Mesendoderm (in vitro differentiated cells): ENCODE data around the gene SAMD5.

Experiments used
- DNase-seq: peaks from one replicate; pipeline ENCODE4 v3.0.0; 2013
- H2AK5ac ChIP-seq: 2 replicates; pipeline ENCODE4 v1.6.1; 2013; ENCODE audit warnings: low read length, inconsistent platforms
- H2BK120ac ChIP-seq: 2 replicates; pipeline ENCODE4 v1.6.1; 2013; ENCODE audit warnings: low read depth, mild to moderate bottlenecking, low read length, moderate library complexity, mixed read lengths
- H2BK15ac ChIP-seq: replicated peaks from 2 replicates; pipeline ENCODE4 v1.6.1; 2013; ENCODE audit warnings: low read depth, mild to moderate bottlenecking, moderate library complexity
- H2BK5ac ChIP-seq: 2 replicates; pipeline ENCODE4 v1.6.1; 2013; ENCODE audit warnings: low read length, inconsistent platforms
- H3K18ac ChIP-seq: 2 replicates; pipeline ENCODE4 v1.6.1; 2013; ENCODE audit warnings: mild to moderate bottlenecking, low read length, mixed read lengths
- H3K23ac ChIP-seq: one replicate; pipeline ENCODE4 v1.6.1; 2013; ENCODE audit warnings: low read length
- H3K27ac ChIP-seq: 2 replicates; pipeline ENCODE4 v1.5.1; 2013; ENCODE audit warnings: low read depth, mild to moderate bottlenecking, inconsistent platforms, low read length, moderate library complexity
- H3K27me3 ChIP-seq: 2 replicates; pipeline ENCODE4 v1.6.1; 2013; ENCODE audit warnings: low read length, control low read depth, mild to moderate bottlenecking, inconsistent platforms; ENCODE audit not compliant: insufficient read depth, poor library complexity
- H3K36me3 ChIP-seq: 2 replicates; pipeline ENCODE4 v1.6.1; 2013; ENCODE audit warnings: low read length, inconsistent platforms; ENCODE audit not compliant: control insufficient read depth, insufficient read depth
- H3K4ac ChIP-seq: one replicate; pipeline ENCODE4 v1.6.1; 2013; ENCODE audit warnings: low read depth, mild to moderate bottlenecking, low read length, moderate library complexity
- H3K4me1 ChIP-seq: 2 replicates; pipeline ENCODE4 v1.6.1; 2013; ENCODE audit warnings: low read depth, low read length, inconsistent platforms; ENCODE audit not compliant: control insufficient read depth
- H3K4me2 ChIP-seq: 2 replicates; pipeline ENCODE4 v1.6.1; 2013; ENCODE audit warnings: low read length
- H3K4me3 ChIP-seq: 2 replicates; pipeline ENCODE4 v1.5.1; 2013; ENCODE audit warnings: mild to moderate bottlenecking, low read length
- H3K56ac ChIP-seq: one replicate; pipeline ENCODE4 v1.6.1; 2013; ENCODE audit warnings: low read length
- H3K79me1 ChIP-seq: 2 replicates; pipeline ENCODE4 v1.6.1; 2013; ENCODE audit warnings: low read length, inconsistent platforms
- H3K79me2 ChIP-seq: 2 replicates; pipeline ENCODE4 v1.6.1; 2013; ENCODE audit warnings: mild to moderate bottlenecking, low read length; ENCODE audit not compliant: control insufficient read depth, insufficient read depth
- H3K9ac ChIP-seq: 2 replicates; pipeline ENCODE4 v1.6.1; 2013; ENCODE audit warnings: low read length, inconsistent platforms
- H4K5ac ChIP-seq: one replicate; pipeline ENCODE4 v1.6.1; 2013; ENCODE audit warnings: low read length
- H4K8ac ChIP-seq: one replicate; pipeline ENCODE4 v1.6.1; 2013; ENCODE audit warnings: low read depth, mild to moderate bottlenecking, control low read depth, low read length, moderate library complexity
- WGBS: extraction: QIAGEN DNeasy Blood & Tissue Kit; methylation state at CpG from one replicate; pipeline ENCODE4 v1.1.7; 2013; ENCODE audit warnings: low lambda C conversion rate, missing lambda C conversion rate; ENCODE audit not compliant: insufficient coverage; ENCODE audit errors: extremely low coverage; 5-methylcytosine and 5-hydroxymethylcytosine counted together

Gene SAMD5

DNA sequence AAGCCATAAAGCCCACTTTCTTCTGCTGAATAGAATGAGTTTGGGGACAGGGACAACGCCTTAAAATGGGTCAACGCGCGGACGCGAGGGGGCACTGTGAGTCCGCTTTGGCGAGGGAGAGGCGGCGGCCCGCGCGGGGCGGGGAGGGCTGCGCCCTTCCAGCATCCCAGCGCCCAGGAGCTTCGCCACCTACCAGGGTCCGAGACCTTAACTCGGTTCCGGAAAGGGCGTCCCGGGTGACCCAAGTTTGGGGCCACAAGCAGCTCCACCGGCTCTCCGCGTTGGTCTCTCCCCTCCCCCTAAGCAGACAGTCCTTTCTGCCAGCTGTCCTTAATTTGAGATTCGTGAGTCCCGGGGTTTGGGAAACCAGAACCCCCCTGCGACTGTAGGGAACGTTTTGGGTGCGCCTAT, 1.8 kb upstream of the SAMD5 start:
- no peaks in the 10 kb centered on the region for H3K36me3 ChIP-seq
- H3K18ac ChIP-seq = no peak overlapping the region
- peak; percentile 54 for DNase-seq
- H3K4me2 ChIP-seq = peak overlapping the region; percentile 59
- no peak overlapping the region for H3K4me3 ChIP-seq
- H3K27me3 ChIP-seq = peaks cover 32% of the 10 kb centered on the region
- H3K23ac ChIP-seq = no peak overlapping the region
- H2BK5ac ChIP-seq = no peak overlapping the region
- no peak overlapping the region for H2BK120ac ChIP-seq
- no peak overlapping the region for H3K56ac ChIP-seq
- H3K79me1 ChIP-seq = no peaks in the 10 kb centered on the region
- no peak overlapping the region for H4K5ac ChIP-seq
- H3K4me1 ChIP-seq = peaks cover 3% of the 10 kb centered on the region
- no peak overlapping the region for H3K4ac ChIP-seq
- H3K79me2 ChIP-seq = no peaks in the 10 kb centered on the region
- no peak overlapping the region for H2BK15ac ChIP-seq
- no peak overlapping the region for H4K8ac ChIP-seq
- no peak overlapping the region for H3K9ac ChIP-seq
- no CpG with 5 or more reads among the region's 30 CpGs for WGBS
- no peak overlapping the region for H3K27ac ChIP-seq
- H2AK5ac ChIP-seq = no peak overlapping the region

DNA sequence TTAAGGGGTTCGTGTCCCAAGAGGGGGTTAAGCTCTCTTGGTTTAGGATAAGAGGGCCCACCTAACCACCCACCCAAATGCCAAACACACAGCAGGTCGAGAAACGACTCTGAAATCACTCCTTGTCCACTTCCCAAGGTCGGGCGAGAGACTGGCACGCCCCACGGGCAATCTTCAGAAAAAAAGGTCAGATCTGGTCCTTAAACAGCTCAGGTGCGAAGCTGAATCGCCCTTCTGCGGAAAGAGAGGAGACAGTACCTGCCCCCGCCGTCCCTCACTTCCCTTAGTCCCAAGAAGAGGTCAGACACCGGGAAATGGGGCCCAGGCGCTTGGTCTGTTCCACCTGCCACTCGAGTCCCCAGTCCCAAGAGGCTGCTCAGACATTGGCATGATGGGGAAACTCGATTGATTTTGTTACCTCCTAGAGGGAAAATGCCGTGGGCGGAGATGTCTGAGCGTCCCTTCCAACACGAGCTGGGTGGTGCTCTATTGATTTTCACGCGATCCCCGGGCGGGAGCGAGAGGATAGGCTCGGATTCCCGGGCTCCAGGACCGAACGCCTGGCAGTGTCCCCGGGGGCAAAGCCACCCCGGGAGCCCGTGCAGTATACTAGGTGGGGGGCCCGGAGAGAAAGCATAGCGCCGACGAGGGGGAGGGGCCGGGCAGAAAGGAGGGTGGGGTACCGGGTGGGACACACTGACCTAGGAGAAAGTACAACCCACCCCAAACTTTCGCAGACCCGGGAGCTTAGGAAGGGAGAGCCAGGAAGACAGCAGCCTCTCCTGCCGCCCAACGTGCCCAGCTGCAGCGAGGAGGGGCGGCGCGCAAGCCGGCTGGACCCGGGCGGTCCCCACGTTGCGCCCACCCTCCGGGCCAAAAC, 1.1 kb upstream of the SAMD5 start:
- Histone ChIP-seq H3K79me2 (no peaks in the 10 kb centered on the region), H3K18ac (peak overlapping the region; percentile 60), H3K9ac (peak overlapping the region; percentile 66), H3K27ac (no peak overlapping the region), H3K4me1 (peaks cover 3% of the 10 kb centered on the region), H2AK5ac (no peak overlapping the region), H2BK120ac (no peak overlapping the region), H3K4me2 (peak overlapping the region; percentile 89), H3K36me3 (no peaks in the 10 kb centered on the region), H3K4ac (no peak overlapping the region), H3K4me3 (peak overlapping the region; percentile 22), H3K23ac (no peak overlapping the region), H3K56ac (peak overlapping the region; percentile 80), H3K79me1 (no peaks in the 10 kb centered on the region), H3K27me3 (peaks cover 32% of the 10 kb centered on the region), H4K5ac (no peak overlapping the region), H2BK15ac (no peak overlapping the region), H2BK5ac (no peak overlapping the region), H4K8ac (no peak overlapping the region)
- no CpG with 5 or more reads among the region's 52 CpGs for WGBS
- peak; percentile 30 for DNase-seq

DNA sequence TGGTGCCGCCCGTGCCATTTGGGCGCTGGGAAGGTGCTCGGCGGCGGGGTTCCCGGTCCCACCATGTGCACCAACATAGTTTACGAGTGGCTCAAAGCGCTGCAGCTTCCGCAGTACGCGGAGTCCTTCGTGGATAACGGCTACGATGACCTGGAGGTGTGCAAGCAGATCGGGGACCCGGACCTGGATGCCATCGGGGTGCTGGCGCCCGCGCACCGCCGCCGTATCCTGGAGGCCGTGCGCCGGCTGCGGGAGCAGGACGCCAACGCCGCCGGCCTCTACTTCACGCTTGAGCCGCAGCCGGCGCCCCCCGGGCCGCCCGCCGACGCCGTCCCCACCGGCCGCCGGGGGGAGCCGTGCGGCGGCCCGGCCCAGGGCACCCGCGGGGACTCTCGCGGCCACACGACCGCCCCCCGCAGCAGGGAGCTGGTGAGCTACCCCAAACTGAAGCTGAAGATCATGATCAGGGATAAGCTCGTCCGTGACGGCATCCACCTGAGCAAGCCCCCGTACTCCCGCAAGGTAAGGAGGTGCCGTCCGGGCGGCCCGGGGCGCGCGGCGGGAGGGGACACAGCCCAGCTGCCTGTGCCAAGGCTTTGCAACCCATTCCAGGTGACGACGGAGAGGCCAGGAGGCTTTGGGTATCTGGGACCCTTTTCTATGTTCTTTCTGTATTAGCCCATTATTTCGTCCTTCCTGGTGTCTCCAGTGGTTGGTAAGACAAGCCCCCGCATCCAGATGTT, 547 bp downstream of the SAMD5 start:
- WGBS = no CpG with 5 or more reads among the region's 73 CpGs
- no peak overlapping the region for H2BK5ac ChIP-seq
- peak overlapping the region; percentile 40 for H3K4me3 ChIP-seq
- DNase-seq = no peak
- no peak overlapping the region for H3K4ac ChIP-seq
- no peaks in the 10 kb centered on the region for H3K79me2 ChIP-seq
- H3K18ac ChIP-seq = no peak overlapping the region
- no peak overlapping the region for H3K23ac ChIP-seq
- peak overlapping the region; percentile 35 for H3K56ac ChIP-seq
- H4K5ac ChIP-seq = no peak overlapping the region
- no peaks in the 10 kb centered on the region for H3K79me1 ChIP-seq
- peak overlapping the region; percentile 89 for H3K4me2 ChIP-seq
- no peak overlapping the region for H3K27ac ChIP-seq
- no peak overlapping the region for H2BK120ac ChIP-seq
- H2BK15ac ChIP-seq = no peak overlapping the region
- H4K8ac ChIP-seq = no peak overlapping the region
- peaks cover 31% of the 10 kb centered on the region for H3K27me3 ChIP-seq
- no peak overlapping the region for H2AK5ac ChIP-seq
- peak overlapping the region; percentile 41 for H3K9ac ChIP-seq
- peaks cover 3% of the 10 kb centered on the region for H3K4me1 ChIP-seq
- no peaks in the 10 kb centered on the region for H3K36me3 ChIP-seq

DNA sequence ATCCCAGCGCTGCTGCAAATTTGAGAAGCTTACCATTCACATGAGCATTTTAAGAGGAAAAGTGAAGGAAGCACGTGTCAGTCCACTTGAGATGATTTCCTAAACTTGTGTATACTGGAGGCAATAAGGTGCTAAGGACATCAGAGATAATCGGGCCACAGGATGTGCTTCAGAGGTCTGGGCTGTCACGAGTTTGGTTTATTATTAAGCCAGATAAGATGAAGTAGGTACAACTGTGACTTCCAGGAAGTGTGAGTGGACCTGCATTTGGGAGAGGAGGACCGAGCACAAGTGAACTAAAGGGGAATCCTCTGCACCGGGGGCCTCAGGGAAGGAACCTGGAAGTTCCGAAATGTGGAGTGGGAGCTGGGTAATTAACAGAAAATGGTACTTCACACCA, 1.4 kb downstream of the SAMD5 start:
- H3K4me2 ChIP-seq = no peak overlapping the region
- H3K27ac ChIP-seq = no peak overlapping the region
- H4K5ac ChIP-seq = no peak overlapping the region
- H3K4ac ChIP-seq = no peak overlapping the region
- H2BK15ac ChIP-seq = no peak overlapping the region
- H3K27me3 ChIP-seq = peaks cover 29% of the 10 kb centered on the region
- no peaks in the 10 kb centered on the region for H3K79me1 ChIP-seq
- H3K4me1 ChIP-seq = peaks cover 3% of the 10 kb centered on the region
- no peak overlapping the region for H2BK5ac ChIP-seq
- no peak overlapping the region for H2AK5ac ChIP-seq
- peak; percentile 6 for DNase-seq
- no peak overlapping the region for H4K8ac ChIP-seq
- H3K79me2 ChIP-seq = no peaks in the 10 kb centered on the region
- H3K56ac ChIP-seq = no peak overlapping the region
- no peak overlapping the region for H3K18ac ChIP-seq
- no CpG with 5 or more reads among the region's 7 CpGs for WGBS
- H3K36me3 ChIP-seq = no peaks in the 10 kb centered on the region
- H3K23ac ChIP-seq = no peak overlapping the region
- H3K4me3 ChIP-seq = no peak overlapping the region
- no peak overlapping the region for H3K9ac ChIP-seq
- H2BK120ac ChIP-seq = no peak overlapping the region

DNA sequence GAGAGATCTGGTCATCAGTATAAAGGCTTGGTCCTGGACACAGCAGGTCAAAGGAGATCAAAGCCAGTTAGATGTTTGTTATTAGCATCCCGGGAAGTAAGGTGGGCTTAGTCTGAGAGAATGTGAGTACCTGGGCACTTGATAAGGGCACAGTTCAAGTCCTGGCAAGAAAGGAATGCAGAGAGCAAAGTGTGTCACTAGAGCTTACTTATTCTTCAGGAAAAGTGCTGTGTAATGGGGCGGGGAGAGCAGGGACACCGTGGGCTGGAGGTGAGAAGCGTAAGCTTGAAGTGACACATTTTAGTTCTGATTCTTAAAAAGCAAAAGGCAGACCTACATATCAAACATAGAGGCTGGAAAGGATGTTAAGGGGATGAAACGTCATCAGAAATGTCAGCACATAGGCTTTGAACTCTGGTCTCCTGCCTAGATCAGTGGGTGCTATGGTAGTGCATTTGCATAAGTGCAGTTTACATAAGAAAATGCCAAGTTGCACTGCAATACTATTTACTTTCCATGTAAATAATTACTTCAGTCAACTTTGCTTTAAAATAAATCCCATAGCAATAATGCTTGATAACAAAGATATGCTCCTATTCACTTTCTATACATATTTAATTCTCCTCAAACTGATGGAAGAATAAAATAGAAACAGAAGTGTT, 2.6 kb downstream of the SAMD5 start:
- no CpG with 5 or more reads among the region's 5 CpGs for WGBS
- no peak overlapping the region for H3K9ac ChIP-seq
- no peaks in the 10 kb centered on the region for H3K36me3 ChIP-seq
- no peak overlapping the region for H2BK120ac ChIP-seq
- no peak overlapping the region for H4K5ac ChIP-seq
- no peak overlapping the region for H2BK15ac ChIP-seq
- H3K4me2 ChIP-seq = no peak overlapping the region
- H3K4me3 ChIP-seq = no peak overlapping the region
- H3K56ac ChIP-seq = no peak overlapping the region
- H3K27me3 ChIP-seq = peaks cover 28% of the 10 kb centered on the region
- H3K79me2 ChIP-seq = no peaks in the 10 kb centered on the region
- no peak overlapping the region for H2AK5ac ChIP-seq
- H3K27ac ChIP-seq = no peak overlapping the region
- no peak overlapping the region for H3K23ac ChIP-seq
- H2BK5ac ChIP-seq = no peak overlapping the region
- H4K8ac ChIP-seq = no peak overlapping the region
- no peaks in the 10 kb centered on the region for H3K79me1 ChIP-seq
- H3K18ac ChIP-seq = no peak overlapping the region
- DNase-seq = peak; percentile 11
- no peak overlapping the region for H3K4ac ChIP-seq
- peaks cover 3% of the 10 kb centered on the region for H3K4me1 ChIP-seq
